Left lung (tissue), 10 donors: ENCODE data around the gene ZSWIM5. TPM values are rescaled to one million over a fixed set of nuclear protein-coding genes. Genes with fewer than 3 reads are reported as not detected.

ENCODE experiments used
- ATAC-seq: fragments of 200-7000 bp; cut with Tn5 transposase; one replicate; pipeline ENCODE4 v1.9.1; 2020; ENCODE audit warnings: moderate library complexity
- DNase-seq, 4 donors: peaks; one replicate each; pipeline ENCODE4 v3.0.0-alpha.2; 2013 to 2020
- H3K27ac ChIP-seq, 2 donors: fragments of 200-600 bp; sonication (generic) in 1 of 2; one replicate each; pipeline versions ENCODE4 v1.5.0 to v1.8.0; 2020 to 2021
- H3K27me3 ChIP-seq, 2 donors: fragments of 200-600 bp; sonication (generic) in 1 of 2; one replicate each; pipeline versions ENCODE4 v1.5.0 to v1.8.0; 2020 to 2021
- H3K36me3 ChIP-seq, 2 donors: fragments of 200-600 bp; sonication (generic) in 1 of 2; one replicate each; pipeline versions ENCODE4 v1.5.0 to v1.8.0; 2020 to 2021
- H3K4me1 ChIP-seq, 2 donors: fragments of 200-600 bp; one replicate each; pipeline ENCODE4 v1.8.0; 2021
- H3K4me3 ChIP-seq, 2 donors: fragments of 200-600 bp; sonication (generic) in 1 of 2; one replicate each; pipeline versions ENCODE4 v1.5.0 to v1.8.0; 2020 to 2021; ENCODE audit warnings: mild to moderate bottlenecking in 1 of 2
- H3K9me3 ChIP-seq, 2 donors: fragments of 200-600 bp; sonication (generic) in 1 of 2; one replicate each; pipeline versions ENCODE4 v1.5.0 to v1.8.0; 2020 to 2021
- intact Hi-C, 2 donors: fragments of 100-400 bp; cut with DNase I; formaldehyde crosslinking; loops; one replicate each; pipeline versions ENCODE4 v1.11.2 to v1.14.2; 2022
- polyA plus RNA-seq, 6 donors: library from polyadenylated mRNA; unstranded; fragments of 120-200 nt; gene quantifications; one replicate each; pipeline ENCODE4 v1.2.1, GENCODE V29; 2013; ENCODE audit not compliant: insufficient read length in 6 of 6
- total RNA-seq, 2 donors: library from RNA; stranded (reverse); fragmentation: NEBNext Ultra II Directional; extraction: Animal tissue kit (Norgen Biotek cat#: 25700); gene quantifications; one replicate each; pipeline ENCODE4 v1.2.1, GENCODE V29; 2021
- TF ChIP-seq, protein P1 (sequence below), 2 donors: fragments of 200-600 bp; sonication (generic) in 1 of 2; IDR thresholded peaks; one replicate each; pipeline versions ENCODE4 v1.5.0 to v1.8.0; 2021; ENCODE audit warnings: antibody characterized with exemption in 2 of 2
- donor health status: DM: no; HTN: yes; CAD: no.
- donor health status: DM: no; HTN: no; CAD: no.

The ZSWIM5 gene
- total and polyA plus RNA-seq, 8 donors = 2.0 to 6.3 (median 4.7) TPM

DNA sequence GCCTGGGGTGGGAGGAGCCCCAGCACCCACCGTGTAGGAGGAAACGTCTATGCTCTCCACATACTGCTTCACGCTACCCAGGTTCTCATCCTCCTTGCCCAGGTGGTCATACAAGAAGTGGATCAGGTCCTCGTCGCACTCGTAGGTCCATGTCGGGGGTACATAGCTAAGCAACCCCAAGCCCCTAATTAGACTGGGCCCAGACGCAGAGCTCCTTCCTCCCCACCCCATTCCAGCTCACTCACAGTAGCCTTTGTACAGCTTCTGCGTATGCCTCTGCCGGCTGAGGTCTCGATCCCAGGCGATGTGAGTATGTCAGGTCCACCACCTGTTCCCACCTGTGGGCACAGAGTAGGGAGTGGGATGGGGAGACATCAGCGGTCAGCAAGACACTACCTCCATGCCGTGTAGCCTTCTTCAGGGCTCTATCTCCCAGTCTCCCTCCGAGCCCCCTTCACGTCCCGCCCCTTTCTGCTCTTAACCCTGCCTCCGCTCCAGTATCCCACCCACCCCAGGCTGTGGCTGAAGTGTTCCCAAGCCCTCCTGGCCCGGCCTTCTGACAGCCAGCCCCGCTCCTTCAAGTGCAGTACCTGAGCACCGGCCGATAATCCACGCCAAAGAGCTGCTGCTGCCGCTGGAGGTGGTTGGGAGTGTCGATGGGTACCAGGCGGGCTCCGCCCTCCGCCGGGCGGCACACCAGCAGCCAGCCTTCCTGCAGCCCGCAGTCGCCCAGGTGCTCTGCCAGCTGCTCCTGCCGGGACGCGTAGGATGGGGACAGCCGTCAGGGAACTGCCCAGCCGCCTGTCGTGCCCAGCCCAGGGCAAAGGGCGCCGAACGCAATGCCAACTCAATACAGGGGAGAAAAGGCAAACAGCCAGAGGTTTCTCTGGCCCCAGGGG, 196.2 kb downstream of the ZSWIM5 start:
- TF ChIP-seq, protein P1, sequence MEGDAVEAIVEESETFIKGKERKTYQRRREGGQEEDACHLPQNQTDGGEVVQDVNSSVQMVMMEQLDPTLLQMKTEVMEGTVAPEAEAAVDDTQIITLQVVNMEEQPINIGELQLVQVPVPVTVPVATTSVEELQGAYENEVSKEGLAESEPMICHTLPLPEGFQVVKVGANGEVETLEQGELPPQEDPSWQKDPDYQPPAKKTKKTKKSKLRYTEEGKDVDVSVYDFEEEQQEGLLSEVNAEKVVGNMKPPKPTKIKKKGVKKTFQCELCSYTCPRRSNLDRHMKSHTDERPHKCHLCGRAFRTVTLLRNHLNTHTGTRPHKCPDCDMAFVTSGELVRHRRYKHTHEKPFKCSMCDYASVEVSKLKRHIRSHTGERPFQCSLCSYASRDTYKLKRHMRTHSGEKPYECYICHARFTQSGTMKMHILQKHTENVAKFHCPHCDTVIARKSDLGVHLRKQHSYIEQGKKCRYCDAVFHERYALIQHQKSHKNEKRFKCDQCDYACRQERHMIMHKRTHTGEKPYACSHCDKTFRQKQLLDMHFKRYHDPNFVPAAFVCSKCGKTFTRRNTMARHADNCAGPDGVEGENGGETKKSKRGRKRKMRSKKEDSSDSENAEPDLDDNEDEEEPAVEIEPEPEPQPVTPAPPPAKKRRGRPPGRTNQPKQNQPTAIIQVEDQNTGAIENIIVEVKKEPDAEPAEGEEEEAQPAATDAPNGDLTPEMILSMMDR (IDR thresholded peaks at IDR 0.05) = no peak
- DNase-seq = peak in 2 of 4 donors; percentile 50 to 84
- intact Hi-C loops = loop anchor here in 1 of 2 donors (5.0 to 10.0 kb wide), 2 partner anchors 292 to 485 kb away; partner anchors contain the start of gene TESK2
- H3K9me3 ChIP-seq = no peaks in the 10 kb centered on the region
- ATAC-seq = peak; percentile 28
- H3K27ac ChIP-seq = peak overlapping the region in 1 of 2 donors; percentile 88
- peaks cover 18 to 52% of the 10 kb centered on the region in 2 donors for H3K4me1 ChIP-seq
- H3K4me3 ChIP-seq = peak overlapping the region; percentile 79 to 86
- peaks cover 0 to 56% of the 10 kb centered on the region in 2 donors for H3K36me3 ChIP-seq
- H3K27me3 ChIP-seq = no peaks in the 10 kb centered on the region

- Histone ChIP-seq H3K4me1 (peaks cover 18 to 46% of the 10 kb centered on the region in 2 donors), H3K36me3 (peaks cover 0 to 59% of the 10 kb centered on the region in 2 donors), H3K9me3 (no peaks in the 10 kb centered on the region), H3K27ac (no peak overlapping the region), H3K27me3 (no peaks in the 10 kb centered on the region), H3K4me3 (peak overlapping the region in 1 of 2 donors; percentile 86)
- intact Hi-C loops = no loop called here
- TF ChIP-seq, protein P1 (IDR thresholded peaks at IDR 0.05) = no peak
- no peak for ATAC-seq
- DNase-seq = no peak
These were observed 197.0 kb downstream of the ZSWIM5 start for GRCh38 chr1:45009296-45009865.

DNA sequence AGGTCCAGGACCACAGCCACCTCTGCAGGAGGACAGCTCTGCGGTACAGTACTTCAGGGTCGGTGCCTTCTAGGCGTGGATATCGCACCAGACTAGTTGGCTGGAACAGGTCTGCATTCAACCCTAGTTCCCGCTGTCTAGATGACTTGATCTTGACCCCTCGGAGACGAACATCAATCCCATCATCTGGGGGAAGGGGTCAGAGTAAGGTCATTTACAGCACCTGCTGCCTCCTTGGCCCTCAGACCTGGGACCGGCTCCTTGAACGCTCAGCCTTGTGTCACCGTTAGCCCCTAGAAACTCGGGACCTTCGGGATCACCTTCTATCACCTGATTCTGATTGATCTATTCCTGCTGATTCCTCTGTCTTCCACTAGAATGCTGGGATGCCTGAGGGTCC, 197.9 kb downstream of the ZSWIM5 start:
- Histone ChIP-seq H3K36me3 (peaks cover 0 to 62% of the 10 kb centered on the region in 2 donors), H3K4me1 (peaks cover 18 to 39% of the 10 kb centered on the region in 2 donors), H3K4me3 (no peak overlapping the region), H3K9me3 (no peaks in the 10 kb centered on the region), H3K27me3 (no peaks in the 10 kb centered on the region), H3K27ac (no peak overlapping the region)
- DNase-seq = no peak
- no peak for ATAC-seq
- TF ChIP-seq, protein P1 (IDR thresholded peaks at IDR 0.05) = no peak
- intact Hi-C loops = no loop called here

- intact Hi-C loops = no loop called here
- DNase-seq = no peak
- Histone ChIP-seq H3K36me3 (peaks cover 0 to 66% of the 10 kb centered on the region in 2 donors), H3K4me1 (peaks cover 17 to 35% of the 10 kb centered on the region in 2 donors), H3K9me3 (no peaks in the 10 kb centered on the region), H3K27me3 (no peaks in the 10 kb centered on the region), H3K27ac (no peak overlapping the region), H3K4me3 (no peak overlapping the region)
- ATAC-seq = no peak
- TF ChIP-seq, protein P1 (IDR thresholded peaks at IDR 0.05) = no peak
These were observed 198.3 kb downstream of the ZSWIM5 start for GRCh38 chr1:45008076-45008475.

- H3K4me1 ChIP-seq = peaks cover 12 to 27% of the 10 kb centered on the region in 2 donors
- H3K4me3 ChIP-seq = no peak overlapping the region
- intact Hi-C loops = no loop called here
- ATAC-seq (no peak), DNase-seq (no peak)
- no peak overlapping the region for H3K27ac ChIP-seq
- no peaks in the 10 kb centered on the region for H3K9me3 ChIP-seq
- no peaks in the 10 kb centered on the region for H3K27me3 ChIP-seq
- H3K36me3 ChIP-seq = peaks cover 0 to 74% of the 10 kb centered on the region in 2 donors
- TF ChIP-seq, protein P1 (IDR thresholded peaks at IDR 0.05) = no peak
These were observed 199.1 kb downstream of the ZSWIM5 start for GRCh38 chr1:45007311-45007710.
